ENCODE measurements around the gene PRKAG2.

The PRKAG2 gene

DNA sequence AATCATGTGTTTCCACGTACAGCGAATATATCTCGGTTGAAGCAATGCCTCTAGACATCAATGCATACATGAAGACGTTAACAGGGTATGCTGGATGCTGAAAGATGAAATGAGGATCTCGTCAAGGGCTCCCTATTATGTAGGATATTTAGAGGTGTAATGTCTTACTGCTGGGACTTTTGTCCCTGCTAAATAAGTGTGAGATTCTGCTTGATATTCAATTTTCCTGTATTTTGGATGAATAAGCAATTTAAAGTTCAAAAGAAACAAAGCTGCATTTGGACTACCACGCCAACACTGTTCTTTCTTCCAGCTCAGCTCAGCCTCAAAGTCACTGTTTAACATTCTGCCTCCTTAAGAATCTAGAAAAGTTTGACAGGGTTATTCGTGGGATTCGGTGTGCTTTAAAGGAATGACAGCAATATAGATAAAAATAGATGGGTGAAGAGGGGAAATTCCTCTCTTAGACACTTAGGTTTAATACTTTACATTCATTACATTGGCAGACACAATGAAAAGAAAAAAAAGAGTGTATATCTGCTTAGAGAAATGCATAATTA lies 247.1 kb downstream of the PRKAG2 start:
- no peak for DNase-seq

DNA sequence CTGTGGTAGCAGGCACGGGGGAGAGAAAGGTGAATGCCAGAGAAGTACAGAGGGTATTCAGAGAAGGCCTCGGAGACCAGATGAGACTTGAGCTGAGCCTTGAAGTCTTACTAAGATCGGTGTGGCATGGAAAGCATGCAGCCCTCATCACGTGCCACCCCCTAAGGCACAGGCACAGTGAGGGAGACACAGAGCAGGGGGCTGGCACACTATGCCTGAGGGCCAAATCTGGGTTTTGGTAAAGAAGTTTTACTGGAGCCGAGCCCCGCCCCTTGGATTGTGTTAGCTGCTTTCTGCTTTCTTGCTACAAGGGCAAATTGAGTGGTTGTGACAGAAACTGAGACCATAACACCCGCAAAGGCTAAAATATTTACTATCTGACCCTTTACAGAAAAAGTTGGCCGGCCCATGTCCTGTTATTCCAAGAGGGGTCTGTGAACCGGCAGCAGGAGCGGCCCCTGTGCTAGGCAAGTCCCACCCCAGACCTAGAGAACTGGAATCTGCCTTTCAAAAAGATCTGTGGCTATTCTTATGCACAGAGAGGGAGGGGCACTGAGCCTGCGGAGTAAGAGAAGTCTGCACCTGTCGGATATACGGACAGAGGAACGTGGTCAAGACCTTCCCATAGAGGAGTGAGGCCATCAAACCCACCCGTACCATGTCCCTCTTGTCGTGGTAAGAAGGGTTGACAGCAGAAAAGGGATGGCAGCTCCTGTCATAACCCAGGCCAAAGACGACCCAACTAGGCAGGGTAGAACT lies 247.9 kb downstream of the PRKAG2 start:
- DNase-seq: no peak

DNA sequence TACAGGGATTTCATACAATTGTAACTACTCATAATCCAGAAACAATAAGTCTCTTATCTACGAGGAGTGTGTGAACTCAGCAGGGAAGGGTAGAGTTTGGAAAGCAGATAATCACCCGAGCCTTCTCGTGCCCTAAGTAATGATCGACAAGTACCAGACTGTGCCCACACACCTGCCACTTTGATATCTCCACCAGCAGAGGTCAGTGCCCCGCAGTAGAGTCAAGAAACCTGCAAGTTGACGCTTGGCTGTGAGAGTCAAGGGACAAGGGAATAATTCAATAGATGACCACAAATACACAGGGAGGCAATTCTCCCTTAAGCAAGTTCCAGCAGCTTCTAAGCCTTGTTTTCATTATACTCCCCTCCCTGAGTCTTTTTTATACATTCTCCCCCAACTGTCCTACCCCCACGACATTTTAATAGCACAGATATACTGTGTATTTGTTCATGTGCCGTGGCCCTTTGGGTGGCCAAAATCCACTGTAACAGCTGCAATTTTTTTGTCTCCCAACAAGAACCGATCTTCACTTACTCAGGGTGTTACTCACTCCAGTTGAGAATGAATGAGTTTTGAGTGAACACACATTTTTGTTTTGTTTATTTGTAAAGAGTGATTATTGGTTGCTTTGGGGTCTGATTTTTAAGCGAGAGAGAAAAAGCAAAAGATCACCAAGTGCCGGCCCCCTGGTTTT lies 250.3 kb downstream of the PRKAG2 start:
- DNase-seq: peak; percentile 16 to 23

DNA sequence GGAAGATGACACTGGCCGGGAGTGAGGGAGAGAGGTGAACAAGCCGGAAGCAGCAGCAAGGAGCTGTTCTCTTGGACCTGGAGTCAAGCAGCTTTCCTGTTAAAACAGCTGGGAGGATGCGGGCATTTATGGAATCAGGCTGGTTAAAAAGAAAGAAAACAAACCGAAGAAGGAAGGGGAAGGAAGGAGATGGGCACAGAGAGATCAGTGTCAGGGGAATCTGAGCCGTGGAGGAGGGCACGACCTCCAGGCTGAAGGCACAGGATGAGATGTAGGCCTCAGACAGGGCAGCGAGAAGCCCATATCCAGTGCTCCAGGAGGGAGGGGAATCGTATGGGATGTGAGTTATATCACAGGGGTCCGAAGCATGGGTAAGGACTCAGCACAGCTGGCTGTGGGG lies 251.3 kb downstream of the PRKAG2 start:
- DNase-seq: no peak

DNA sequence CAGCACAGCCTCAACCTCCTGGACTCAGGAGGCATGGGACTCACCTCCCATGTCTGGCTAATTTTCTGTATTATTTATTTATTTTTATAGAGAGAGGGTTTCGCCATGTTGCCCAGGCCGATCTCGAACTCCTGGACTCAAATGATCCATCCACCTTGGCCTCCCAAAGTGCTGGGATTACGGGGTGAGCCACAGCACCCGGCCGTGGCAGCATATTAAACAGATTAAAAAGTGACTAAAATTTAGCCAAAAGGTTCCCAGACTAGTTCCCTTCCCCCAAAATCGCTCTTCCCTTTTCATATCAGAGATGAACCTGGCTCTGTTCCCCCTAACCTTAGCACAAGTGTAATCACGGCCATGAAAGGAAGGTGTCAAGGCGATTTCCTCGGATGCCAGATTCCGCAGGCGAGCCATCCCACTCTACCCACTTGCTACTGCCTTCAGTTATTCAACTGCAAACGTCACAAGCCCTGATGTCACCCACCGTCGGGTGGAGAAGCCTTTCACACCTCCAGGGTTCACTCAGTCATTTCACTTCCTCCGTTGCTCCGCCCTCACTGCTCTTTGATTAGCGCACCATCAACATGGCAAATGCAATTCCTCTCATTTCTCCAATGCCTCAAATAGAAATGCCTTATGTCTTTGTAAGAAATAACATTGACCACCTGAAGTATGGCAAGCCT lies 252.5 kb downstream of the PRKAG2 start:
- DNase-seq: no peak

DNA sequence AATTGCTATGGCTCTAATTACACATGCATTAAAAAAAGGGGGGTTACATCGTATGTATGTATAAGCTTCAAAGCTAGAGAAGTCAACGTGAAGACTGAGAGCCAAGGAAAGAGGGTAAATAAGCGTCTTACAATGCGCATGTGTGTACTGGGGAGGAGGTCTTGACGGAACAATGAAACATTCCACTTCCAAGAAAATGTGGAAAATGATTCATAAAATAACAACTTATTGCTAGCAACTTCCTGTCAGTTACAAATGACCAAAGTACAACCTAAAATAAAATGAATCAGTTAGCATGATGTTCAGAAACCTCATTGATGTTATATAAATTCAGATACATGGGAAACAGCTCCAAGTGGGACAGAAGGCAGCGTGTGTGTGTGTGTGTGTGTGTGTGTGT lies 253.1 kb downstream of the PRKAG2 start:
- no peak for DNase-seq

DNA sequence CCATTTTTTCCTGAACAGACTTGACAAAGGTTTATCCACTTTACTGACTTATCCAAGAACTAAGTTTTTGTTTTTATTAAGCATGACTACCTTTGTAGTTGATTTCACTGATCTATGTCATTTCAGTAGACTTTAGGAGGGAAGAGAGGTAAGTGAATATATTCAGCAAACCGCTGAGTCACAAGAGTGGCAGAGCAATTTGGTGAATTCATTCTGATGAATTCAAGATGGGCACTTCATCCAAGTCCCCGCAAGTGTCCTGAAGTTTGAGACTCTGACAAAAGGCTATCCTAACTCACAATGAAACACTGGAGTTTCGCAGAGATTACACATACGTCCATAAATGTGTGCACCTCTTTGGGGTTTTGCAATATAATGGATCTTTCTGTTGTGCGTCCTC lies 255.0 kb downstream of the PRKAG2 start:
- no peak for DNase-seq

DNA sequence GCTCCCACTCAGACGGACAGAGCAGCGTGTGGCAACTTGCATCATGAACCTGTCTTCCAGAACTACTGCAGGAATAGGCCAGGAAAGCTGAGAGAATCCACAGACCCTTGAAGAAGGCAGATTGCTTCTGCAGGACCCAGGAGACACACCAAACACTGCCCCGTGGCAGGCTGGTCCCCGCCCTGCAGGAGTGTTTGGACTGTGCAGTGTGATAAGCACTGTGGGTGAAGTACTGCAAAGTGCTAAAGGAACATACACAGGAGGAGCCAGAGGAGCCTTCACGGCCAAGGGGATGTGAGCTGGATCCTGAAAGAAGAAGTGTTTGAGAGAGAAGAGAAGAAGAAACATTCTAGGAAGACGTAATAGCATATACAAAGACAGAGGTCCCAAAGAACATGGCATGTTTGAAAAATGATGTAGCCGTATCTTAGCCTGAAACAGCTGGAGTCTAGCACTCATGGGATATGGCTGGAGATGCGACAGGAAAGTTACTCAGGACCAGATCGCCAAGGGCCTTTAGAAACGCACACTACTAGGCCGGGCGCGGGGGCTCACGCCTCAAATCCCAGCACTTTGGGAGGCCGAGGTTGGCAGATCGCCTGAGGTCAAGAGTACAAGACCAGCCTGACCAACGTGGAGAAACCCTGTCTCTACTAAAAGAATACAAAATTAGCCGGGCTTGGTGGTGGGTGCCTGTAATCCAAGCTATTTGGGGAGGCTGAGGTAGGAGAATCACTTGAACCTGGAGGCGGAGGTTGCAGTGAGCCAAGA lies 260.3 kb downstream of the PRKAG2 start:
- no peak for DNase-seq

DNA sequence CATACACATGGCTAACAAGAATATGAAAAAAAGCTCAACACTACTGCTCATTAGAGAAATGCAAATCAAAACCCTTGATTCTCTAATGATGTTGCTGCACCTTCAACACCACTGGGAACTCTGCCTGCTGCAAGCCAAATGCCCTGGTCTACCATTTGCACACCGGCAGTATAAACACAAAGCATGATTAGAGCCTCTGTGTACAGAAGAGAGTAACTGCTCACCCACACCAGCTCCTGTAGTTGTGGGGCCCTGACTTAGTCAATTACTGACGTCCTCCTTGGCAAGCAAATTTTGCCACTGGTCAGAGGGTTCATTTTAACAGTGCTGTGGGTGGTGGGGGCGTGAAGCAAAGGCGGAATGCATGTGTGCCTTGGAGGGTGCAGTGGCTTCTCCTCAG lies 261.1 kb downstream of the PRKAG2 start:
- no peak for DNase-seq

DNA sequence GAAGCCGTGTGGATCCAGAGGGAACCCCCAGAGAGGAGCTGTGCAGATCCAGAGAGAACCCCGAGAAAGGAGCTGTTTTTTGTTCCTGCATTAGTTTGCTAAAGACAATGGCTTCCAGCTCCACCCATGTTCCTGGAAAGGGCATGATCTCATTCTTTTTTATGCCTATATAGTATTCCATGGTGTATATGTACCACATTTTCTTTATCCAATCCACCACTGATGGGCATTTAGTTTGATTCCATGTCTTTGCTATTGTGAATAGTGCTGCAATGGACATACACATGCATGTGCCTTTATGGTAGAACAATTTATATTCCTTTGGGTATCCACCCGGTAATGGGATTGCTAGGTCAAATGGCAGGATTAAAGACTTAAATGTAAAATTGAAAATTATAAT lies 261.9 kb downstream of the PRKAG2 start:
- DNase-seq: no peak

DNA sequence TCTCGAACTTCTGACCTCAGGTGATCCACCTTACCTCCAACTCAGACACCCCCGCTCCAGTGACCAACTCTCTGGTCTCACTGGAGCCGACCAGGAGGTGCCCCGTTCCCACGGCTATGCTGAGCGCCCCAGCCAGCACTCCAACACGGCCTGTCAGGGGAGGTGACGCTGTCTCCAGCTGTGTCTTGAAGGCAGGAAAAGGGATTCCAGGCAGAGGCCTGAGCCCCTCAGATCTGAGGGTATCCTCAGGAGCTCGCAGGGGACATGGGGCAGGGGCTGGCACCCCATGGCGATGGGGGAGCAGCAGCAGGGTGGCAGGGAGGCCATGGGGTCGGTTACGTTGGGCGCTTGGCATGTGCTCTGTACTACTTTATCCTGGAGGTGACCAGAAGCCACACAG lies 262.9 kb downstream of the PRKAG2 start:
- DNase-seq: no peak

DNA sequence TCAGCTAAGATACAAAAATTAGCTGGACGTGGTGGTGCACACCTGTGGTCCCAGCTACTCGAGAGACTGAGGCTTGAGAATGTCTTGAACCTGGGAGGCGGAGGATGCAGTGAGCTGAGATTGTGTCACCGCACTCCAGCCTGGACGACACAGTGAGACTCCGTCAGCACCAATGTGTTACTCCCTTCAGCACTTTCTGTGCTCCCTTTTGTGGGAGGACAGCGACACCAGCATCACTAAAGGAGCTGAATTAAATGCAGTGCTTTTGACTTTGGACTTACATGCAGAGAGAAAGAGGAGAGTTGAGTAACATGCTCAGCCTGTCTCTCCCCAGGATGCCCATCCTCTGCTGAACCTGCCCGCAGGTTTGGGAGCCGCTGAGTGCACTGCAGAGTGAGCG lies 265.0 kb downstream of the PRKAG2 start:
- no peak for DNase-seq

DNA sequence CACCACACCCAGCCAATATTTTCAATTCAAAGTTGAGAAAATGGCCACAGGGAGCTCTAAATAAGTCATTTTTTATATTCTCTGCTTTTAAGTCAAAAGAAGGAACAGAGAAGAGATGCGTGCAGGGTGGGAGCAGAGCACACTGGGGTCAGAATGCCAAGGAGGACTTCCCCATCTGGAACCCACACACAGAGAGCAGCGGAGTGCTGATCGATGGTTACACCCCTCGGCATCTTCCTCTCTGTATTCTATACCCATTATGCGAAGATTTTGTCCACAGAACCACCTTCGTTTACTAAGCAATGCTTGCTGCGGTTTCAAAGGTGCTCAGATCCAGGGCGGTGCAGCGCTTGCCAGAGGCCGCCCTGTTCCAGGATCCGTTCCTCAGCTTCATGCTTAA lies 265.9 kb downstream of the PRKAG2 start:
- DNase-seq: no peak

DNA sequence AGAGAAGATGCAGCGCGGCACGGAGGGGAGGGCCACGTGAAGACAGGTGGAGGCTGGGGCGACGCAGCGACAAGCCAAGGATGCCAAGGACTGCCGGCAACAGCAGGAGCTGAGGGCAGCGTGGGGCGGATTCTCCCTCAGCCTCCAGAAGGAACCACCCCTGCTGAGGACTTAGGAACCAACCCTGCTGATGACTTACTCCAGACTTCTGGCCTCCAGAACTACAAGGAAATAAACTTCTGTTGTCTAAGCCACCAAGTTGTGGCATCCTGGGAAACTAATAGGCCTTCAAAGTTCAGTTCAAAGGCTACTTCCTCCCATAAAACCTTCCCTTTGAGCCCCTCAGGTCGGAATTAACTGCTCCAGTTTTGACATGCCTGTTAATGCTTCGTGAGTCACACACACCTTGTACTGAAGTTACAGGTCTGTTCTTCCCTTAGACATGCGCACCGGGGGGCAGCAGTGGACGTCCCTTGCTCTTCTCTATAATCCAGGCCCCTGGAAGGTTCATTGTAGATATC lies 268.8 kb downstream of the PRKAG2 start:
- no peak for DNase-seq

DNA sequence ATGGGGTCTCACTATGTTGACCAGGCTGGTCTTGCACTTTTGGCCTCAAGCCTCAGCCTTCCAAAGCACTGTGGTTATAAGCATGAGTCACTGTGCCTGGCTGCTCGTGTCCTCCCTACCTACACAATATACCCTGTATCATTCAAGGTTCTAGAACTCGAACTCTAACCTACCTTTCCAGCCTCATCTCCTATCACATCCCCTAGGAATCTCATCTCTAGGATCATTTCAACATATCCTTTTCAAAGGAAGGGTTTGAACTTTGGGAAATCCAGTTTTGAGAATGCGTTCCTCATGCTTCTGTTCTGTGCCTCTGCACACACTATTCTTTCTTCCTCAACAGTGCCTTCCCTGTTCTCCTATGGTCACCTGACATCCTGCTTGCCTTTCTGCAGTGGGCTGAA lies 269.4 kb downstream of the PRKAG2 start:
- no peak for DNase-seq

DNA sequence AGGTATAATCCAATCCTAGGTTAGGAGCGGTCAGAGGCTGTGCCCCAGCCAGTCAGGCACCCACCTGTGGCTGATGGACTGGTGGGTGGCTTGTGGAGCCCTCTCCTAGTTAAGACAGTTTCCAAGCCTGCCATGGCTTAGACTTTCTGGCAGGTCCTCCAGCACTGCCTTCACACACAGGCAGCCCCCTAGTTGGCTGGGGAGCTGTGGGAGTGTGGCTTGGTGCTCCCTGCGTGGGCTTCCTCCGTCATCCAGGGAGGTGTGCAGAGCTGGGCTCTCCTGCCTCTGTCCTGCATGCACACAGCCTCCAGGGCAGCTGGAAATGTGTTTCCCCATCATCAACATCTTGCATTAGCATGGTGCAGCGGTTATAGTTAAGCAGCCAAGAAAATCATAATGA lies 273.0 kb downstream of the PRKAG2 start:
- no peak for DNase-seq

DNA sequence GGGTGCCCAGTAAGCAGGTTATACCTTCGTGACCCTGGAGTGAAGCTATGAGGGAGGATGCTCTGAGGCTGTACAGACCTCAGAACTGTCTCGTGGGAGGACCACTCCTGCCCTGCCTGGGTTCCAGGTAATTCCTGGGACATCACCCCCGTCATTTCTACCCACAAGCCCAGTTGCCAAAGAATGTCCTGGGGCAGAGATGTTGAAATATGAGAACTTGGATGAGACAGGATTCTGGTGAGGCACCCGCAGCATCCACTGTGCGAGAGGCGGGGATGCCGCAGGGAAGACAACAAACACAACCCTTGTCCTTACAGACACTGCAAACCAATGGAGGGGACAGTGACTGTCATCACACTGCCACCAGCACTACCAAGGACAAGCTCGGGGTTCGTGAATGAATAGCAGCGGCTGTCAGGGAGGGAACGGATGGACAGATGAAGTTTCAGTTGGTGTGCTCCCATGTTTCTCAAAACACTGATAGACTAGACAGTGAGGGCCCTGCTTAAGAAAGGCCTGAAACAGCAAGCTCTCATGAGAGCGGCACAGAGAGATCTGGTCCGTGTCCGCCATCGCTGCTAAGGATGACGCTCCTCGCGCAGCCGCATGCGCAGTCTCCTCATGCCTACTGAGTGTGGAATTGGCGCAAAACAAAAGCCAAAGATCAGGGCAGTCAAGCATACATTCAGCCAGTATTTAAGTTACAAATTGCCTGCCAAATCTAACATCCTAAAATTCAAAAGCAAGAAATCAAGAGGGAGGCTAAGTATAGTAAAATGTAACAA lies 275.2 kb downstream of the PRKAG2 start:
- no peak for DNase-seq

DNA sequence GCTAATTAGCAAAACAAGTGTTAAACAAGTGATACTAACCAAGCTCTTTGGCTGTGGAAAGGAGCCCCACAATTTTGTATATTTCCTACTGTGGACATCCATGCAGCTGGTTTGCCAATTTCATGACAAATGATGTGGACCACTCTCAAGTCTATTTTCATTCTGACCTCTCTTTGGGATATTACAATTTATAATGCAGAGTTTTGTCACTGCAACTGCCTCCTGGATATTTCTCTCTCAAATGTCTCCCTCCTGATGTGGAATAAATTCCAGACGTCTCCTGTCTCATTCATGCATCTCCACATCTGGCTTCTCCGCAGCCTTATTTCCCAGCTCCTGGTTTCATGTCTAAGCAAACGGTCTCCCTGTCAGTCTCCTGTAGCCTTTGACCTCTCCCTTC lies 276.6 kb downstream of the PRKAG2 start:
- DNase-seq: no peak

DNA sequence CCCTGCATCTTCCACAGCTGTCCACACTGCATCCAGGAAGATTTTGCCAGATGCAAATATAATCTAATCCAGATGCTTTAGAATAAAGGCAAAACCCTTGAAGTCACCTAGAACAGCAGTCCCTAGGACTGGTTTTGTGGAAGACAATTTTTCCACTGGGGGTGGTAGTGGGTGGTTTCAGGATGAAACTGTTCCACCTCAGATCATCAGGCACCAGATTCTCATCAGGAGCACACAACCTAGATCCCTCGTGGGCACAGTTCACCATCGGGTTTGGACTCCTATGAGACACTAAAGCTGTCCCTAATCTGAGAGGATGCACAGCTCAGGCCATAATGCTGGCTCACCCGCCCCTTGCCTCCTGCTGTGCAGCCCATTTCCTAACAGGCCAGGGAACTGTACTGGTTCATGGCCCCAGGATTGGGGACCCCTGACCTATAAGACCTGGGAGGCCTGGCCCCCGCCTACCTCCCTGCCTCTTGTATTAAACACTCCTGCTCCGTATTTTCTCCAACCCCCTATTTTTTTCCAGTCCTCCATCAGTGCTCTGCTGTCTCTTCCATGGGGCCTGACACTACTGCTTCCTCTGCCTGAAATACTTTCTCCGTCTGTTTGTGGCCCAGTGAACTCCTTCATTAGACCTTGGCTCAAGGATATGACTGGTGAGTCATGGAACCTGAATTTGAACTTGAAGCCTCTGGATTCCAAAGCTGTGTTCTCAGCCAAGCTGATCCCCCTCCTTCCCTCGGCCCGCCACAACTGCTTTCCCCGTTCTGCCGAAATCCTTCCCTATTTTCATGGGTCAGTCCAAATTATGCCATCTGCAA lies 277.3 kb downstream of the PRKAG2 start:
- no peak for DNase-seq

DNA sequence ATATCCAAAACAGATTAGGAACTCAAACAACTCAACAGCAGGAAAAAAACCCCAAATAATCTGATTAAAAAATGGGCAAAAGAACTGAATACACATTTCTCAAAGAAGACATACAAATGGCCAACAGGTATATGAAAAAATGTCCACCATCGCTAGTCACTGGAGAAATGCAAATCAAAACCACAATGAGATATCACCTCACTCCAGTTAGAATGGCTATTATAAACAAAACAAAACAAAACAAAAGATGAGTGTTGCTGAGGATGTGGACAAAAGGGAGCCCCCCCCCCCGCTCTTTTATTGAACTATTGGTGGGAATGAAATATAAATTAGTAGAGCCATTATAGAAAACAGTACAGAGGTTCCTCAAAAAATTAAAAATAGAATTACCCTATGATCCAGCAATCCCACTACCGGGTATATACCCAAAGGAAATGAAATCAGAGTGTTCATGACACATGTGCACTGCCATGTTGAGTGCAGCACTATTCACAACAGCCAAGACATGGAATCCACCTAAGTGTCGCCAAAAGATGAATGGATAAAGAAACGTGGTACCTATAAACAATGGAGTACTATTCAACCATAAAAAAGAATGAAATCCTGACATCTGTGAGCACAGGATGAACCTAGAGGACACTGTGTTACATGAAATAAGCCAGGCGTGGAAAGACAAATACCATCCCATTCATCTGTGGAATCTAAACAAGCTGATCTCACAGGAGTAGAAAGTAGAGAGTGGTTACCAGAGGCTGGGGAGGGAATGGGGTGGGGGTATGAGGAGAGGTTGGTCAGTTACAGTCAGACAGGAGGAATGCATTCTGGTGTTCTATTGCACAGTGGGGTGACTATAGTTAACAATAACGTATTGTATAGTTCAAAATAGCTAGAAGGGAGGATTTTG lies 279.1 kb downstream of the PRKAG2 start:
- no peak for DNase-seq
